Middle frontal gyrus (tissue), 1 donor: ENCODE measurements around the gene SFTPB.
"Not testable (repeated sequence)": the region's sequence is repeated elsewhere in the genome, so short reads cannot be mapped to it uniquely, and the experiment has no call there.

ENCODE experiments used
- DNase-seq: peaks from one replicate; pipeline ENCODE4 v3.0.0-alpha.2; 2015; ENCODE audit warnings: low spot score; ENCODE audit errors: extremely low spot score

Gene SFTPB

GRCh38 chr2:85614757-85615156 is 53.2 kb downstream of the SFTPB start:
- not testable (repeated sequence) for DNase-seq

DNA sequence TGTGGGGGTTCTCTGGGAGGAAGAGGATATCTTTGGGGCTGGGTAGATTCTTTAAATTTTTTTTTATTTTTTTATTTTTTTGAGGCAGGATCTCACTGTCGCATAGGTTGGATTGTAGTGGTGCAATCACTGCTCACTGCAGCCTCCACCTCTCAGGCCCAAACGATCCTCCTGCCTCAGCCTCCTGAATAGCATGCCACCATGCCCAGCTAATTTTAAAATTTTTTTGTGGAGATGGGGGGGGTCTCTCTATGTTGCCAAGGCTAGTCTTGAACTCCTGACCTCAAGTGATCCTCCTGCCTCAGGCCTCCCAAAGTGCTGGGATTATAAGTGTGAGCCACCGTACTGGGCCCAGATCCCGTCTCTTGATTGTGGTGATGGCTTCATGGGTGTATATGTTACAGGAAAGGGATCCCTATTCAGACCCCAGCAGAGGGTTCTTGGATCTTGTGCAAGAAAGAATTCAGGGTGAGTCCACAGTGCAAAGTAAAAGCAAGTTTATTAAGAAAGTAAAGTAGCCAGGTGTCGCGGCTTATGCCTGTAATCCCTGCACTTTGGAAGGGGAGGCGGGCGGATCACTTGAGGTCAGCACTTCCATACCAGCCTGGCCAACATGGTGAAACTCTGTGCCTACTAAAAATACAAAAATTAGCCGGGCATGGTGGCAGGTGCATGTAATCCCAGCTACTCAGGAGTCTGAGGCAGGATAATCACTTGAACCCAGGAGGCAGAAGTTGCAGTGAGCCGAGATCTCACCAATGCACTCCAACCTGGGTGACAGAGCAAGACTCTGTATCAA is 54.1 kb downstream of the SFTPB start:
- no peak for DNase-seq

- peak; percentile 67 for DNase-seq
These were observed 56.1 kb downstream of the SFTPB start, which contains the start of gene C2orf68 for GRCh38 chr2:85611705-85612587. Gene C2orf68, minus strand, starts transcription at chr2:85612066. Its CDS starts 82 bp downstream, at chr2:85611984.

DNA sequence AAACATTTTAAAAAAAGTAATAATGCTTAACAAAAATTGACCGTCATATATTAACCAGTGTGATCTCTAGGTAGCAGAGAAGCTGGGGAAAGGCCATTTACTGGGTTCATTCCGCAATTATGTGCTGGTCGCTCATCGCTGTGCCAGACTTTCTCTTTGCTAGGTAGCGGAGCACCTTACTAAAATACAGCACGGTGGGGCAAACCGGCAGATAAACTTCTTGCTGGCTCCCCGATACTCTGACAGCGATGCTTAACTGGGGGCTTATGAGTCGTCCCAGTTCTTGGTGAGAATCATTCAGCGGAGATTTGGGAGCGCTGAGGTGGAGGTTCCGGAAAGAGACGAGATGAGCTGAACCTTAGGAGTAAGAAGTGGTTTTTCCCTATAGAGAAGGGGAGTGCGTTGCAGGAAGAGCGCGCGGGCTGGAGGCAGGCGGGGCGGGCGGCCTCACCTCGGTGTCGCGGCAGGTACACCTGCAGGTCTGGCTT is 56.7 kb downstream of the SFTPB start:
- DNase-seq, result no peak
